H1 (cell line): Measurements from ENCODE around the gene RIPOR1. TPM values are rescaled to one million over a fixed set of nuclear protein-coding genes. Genes with fewer than 3 reads are reported as not detected.

Experiments
- CTCF ChIA-PET: fragments of 300-600 bp; sonication (Branson Sonifier 250); formaldehyde crosslinking; loops from one replicate; lab custom pipeline; 2021; ENCODE audit not compliant: partially characterized antibody; lab: Charles Lee
- POLR2A ChIA-PET: fragments of 300-600 bp; sonication (Branson Sonifier 250); formaldehyde crosslinking; loops from one replicate; lab custom pipeline; 2021; ENCODE audit warnings: inconsistent platforms; ENCODE audit not compliant: partially characterized antibody; lab: Charles Lee
- DNase-seq, 2 experiments: peaks; one replicate each; pipeline versions ENCODE4 v3.0.0 to v3.0.0-alpha.2; 2010 to 2022; ENCODE audit warnings: low spot score in 2 of 2, low read depth in 1 of 2, mixed read lengths in 1 of 2
- FAIRE-seq: peaks from 2 replicates; lab custom pipeline; 2011; peaks lifted over from hg19 to GRCh38; lab: Jason Lieb, UNC
- H2AFZ ChIP-seq: 2 replicates; pipeline ENCODE4 v1.8.1; 2012; ENCODE audit warnings: low read length, inconsistent platforms
- H2AK5ac ChIP-seq: 2 replicates; pipeline ENCODE4 v1.6.1; 2013; ENCODE audit warnings: low read depth, low read length
- H2BK120ac ChIP-seq: replicated peaks from 2 replicates; pipeline ENCODE3; 2013; ENCODE audit warnings: low read depth, low read length, inconsistent platforms
- H2BK12ac ChIP-seq: 2 replicates; pipeline ENCODE4 v1.6.1; 2013; ENCODE audit warnings: low read depth, low read length
- H2BK15ac ChIP-seq: 2 replicates; pipeline ENCODE4 v1.6.1; 2013; ENCODE audit warnings: low read length
- H2BK20ac ChIP-seq: 2 replicates; pipeline ENCODE4 v1.6.1; 2013; ENCODE audit warnings: low read length
- H2BK5ac ChIP-seq: 2 replicates; pipeline ENCODE4 v1.6.1; 2013; ENCODE audit warnings: low read depth, low read length
- H3K14ac ChIP-seq: 2 replicates; pipeline ENCODE4 v1.6.1; 2013; ENCODE audit warnings: inconsistent platforms; ENCODE audit not compliant: insufficient read length
- H3K18ac ChIP-seq: 2 replicates; pipeline ENCODE4 v1.6.1; 2013; ENCODE audit warnings: low read length; ENCODE audit errors: extremely low read depth
- H3K23ac ChIP-seq: 2 replicates; pipeline ENCODE4 v1.6.1; 2013; ENCODE audit warnings: inconsistent platforms; ENCODE audit not compliant: insufficient read length
- H3K23me2 ChIP-seq: 2 replicates; pipeline ENCODE4 v1.6.1; 2013; ENCODE audit warnings: low read depth, low read length
- H3K27ac ChIP-seq: 2 replicates; pipeline ENCODE4 v1.6.1; 2011; ENCODE audit warnings: low read depth, low read length, inconsistent platforms
- H3K27me3 ChIP-seq, 4 experiments: replicated peaks in 1 of 4; 1 replicate in 1 of 4; 2 replicates in 3 of 4; pipeline versions ENCODE4 v1.6.1 to v1.8.1; 2011 to 2013; ENCODE audit warnings: low read length in 3 of 4, mild to moderate bottlenecking in 3 of 4, inconsistent platforms in 2 of 4, mixed read lengths in 2 of 4, moderate library complexity in 1 of 4; ENCODE audit not compliant: control insufficient read depth in 3 of 4, insufficient read depth in 3 of 4; ENCODE audit errors: extremely low read depth in 1 of 4
- H3K36me3 ChIP-seq, 4 experiments: 2 replicates each; pipeline versions ENCODE4 v1.6.1 to v1.8.1; 2011 to 2013; ENCODE audit warnings: mild to moderate bottlenecking in 4 of 4, low read length in 3 of 4, moderate library complexity in 2 of 4, control low read depth in 1 of 4, inconsistent platforms in 1 of 4; ENCODE audit not compliant: insufficient read depth in 4 of 4, control insufficient read depth in 2 of 4
- H3K4ac ChIP-seq: replicated peaks from 2 replicates; pipeline ENCODE3; 2013; ENCODE audit warnings: low read length, low read depth, mixed read lengths, inconsistent platforms; ENCODE audit not compliant: insufficient read length
- H3K4me1 ChIP-seq, 4 experiments: replicated peaks in 1 of 4; 1 replicate in 1 of 4; 2 replicates in 3 of 4; pipeline versions ENCODE4 v1.6.1 to v1.8.1; 2011 to 2013; ENCODE audit warnings: low read length in 3 of 4, inconsistent platforms in 2 of 4, mixed read lengths in 1 of 4; ENCODE audit not compliant: insufficient read depth in 4 of 4, control insufficient read depth in 3 of 4
- H3K4me2 ChIP-seq, 2 experiments: 2 replicates each; pipeline versions ENCODE4 v1.6.1 to v1.8.1; 2011 to 2013; ENCODE audit warnings: low read depth in 2 of 2, low read length in 2 of 2, control low read depth in 1 of 2, inconsistent platforms in 1 of 2, mild to moderate bottlenecking in 1 of 2; ENCODE audit not compliant: insufficient read depth in 1 of 2
- H3K4me3 ChIP-seq, 4 experiments: fragments of 200-600, 300-600 bp in 1 of 4; sonication (generic), shearing (Covaris generic), sonication (Bioruptor Twin) in 1 of 4; 2 replicates each; pipeline versions ENCODE4 v1.5.1 to v1.8.1; 2011 to 2016; ENCODE audit warnings: low read length in 4 of 4, low read depth in 3 of 4, control low read depth in 2 of 4, inconsistent platforms in 2 of 4, mild to moderate bottlenecking in 2 of 4, mixed read lengths in 1 of 4, moderate library complexity in 1 of 4; ENCODE audit not compliant: insufficient read depth in 2 of 4; ENCODE audit errors: extremely low read depth in 1 of 4
- H3K56ac ChIP-seq: replicated peaks from 2 replicates; pipeline ENCODE3; 2013; ENCODE audit warnings: low read depth, mild to moderate bottlenecking, mixed read lengths, low read length, inconsistent platforms; ENCODE audit not compliant: insufficient read length
- H3K79me1 ChIP-seq: 2 replicates; pipeline ENCODE4 v1.6.1; 2013; ENCODE audit warnings: low read depth, low read length, control low read depth
- H3K79me2 ChIP-seq, 2 experiments: 2 replicates each; pipeline versions ENCODE4 v1.6.1 to v1.8.1; 2012 to 2013; ENCODE audit warnings: low read length in 2 of 2, mild to moderate bottlenecking in 2 of 2, inconsistent platforms in 1 of 2; ENCODE audit not compliant: insufficient read depth in 2 of 2, control insufficient read depth in 1 of 2
- H3K9ac ChIP-seq, 4 experiments: replicated peaks in 1 of 4; 1 replicate in 1 of 4; 2 replicates in 3 of 4; pipeline versions ENCODE4 v1.6.1 to v1.8.1; 2011 to 2013; ENCODE audit warnings: low read depth in 3 of 4, low read length in 3 of 4, control low read depth in 2 of 4, mild to moderate bottlenecking in 2 of 4, moderate library complexity in 2 of 4, inconsistent platforms in 1 of 4; ENCODE audit errors: extremely low read depth in 1 of 4
- H3K9me3 ChIP-seq, 2 experiments: 2 replicates each; pipeline versions ENCODE4 v1.6.1 to v1.8.1; 2012 to 2013; ENCODE audit warnings: mild to moderate bottlenecking in 2 of 2, moderate library complexity in 2 of 2, control low read depth in 1 of 2, inconsistent platforms in 1 of 2, low read depth in 1 of 2, low read length in 1 of 2, mixed read lengths in 1 of 2; ENCODE audit not compliant: insufficient read depth in 2 of 2
- H4K20me1 ChIP-seq, 2 experiments: replicated peaks in 1 of 2; 2 replicates each; pipeline versions ENCODE3 to v1.8.1; 2011 to 2013; ENCODE audit warnings: inconsistent platforms in 2 of 2, low read length in 2 of 2, mild to moderate bottlenecking in 1 of 2; ENCODE audit not compliant: insufficient read depth in 2 of 2, control insufficient read depth in 1 of 2
- H4K5ac ChIP-seq: 2 replicates; pipeline ENCODE4 v1.6.1; 2013; ENCODE audit warnings: low read length, low read depth, mixed read lengths, inconsistent platforms; ENCODE audit not compliant: insufficient read length
- H4K8ac ChIP-seq: 2 replicates; pipeline ENCODE4 v1.8.0; 2013; ENCODE audit warnings: mild to moderate bottlenecking, moderate library complexity, low read length, inconsistent platforms; ENCODE audit not compliant: insufficient read depth; ENCODE audit errors: extremely low read depth
- H4K91ac ChIP-seq: replicated peaks from 2 replicates; pipeline ENCODE3; 2013; ENCODE audit warnings: low read length, mixed read lengths, inconsistent platforms; ENCODE audit not compliant: insufficient read length
- BRCA1 ChIP-seq: IDR thresholded peaks from 2 replicates; pipeline ENCODE4 v1.6.1; 2012; ENCODE audit warnings: low read depth, low read length, improper control_type of control experiment
- CBX5 ChIP-seq: fragments of 300-800, 300-1000 bp; sonication (generic); IDR thresholded peaks from 2 replicates; pipeline ENCODE4 v1.7.1; 2016; ENCODE audit warnings: antibody characterized with exemption, low read length, low read depth
- CBX8 ChIP-seq: fragments of 300-800, 300-1000 bp; sonication (generic); IDR thresholded peaks from 2 replicates; pipeline ENCODE4 v1.7.1; 2016; ENCODE audit warnings: low read depth, low read length, borderline replicate concordance
- CREB1 ChIP-seq: IDR thresholded peaks from 2 replicates; pipeline ENCODE4 v1.6.1; 2012; ENCODE audit warnings: inconsistent platforms
- FOSL1 ChIP-seq: IDR thresholded peaks from 2 replicates; pipeline ENCODE4 v1.6.1; 2011; ENCODE audit warnings: mild to moderate bottlenecking, low read depth, low read length, moderate library complexity; ENCODE audit not compliant: insufficient read depth
- KDM5A ChIP-seq: fragments of 200-600 bp; IDR thresholded peaks from 2 replicates; pipeline ENCODE4 v1.7.1; 2012; ENCODE audit warnings: mild to moderate bottlenecking, low read length, inconsistent platforms, mixed read lengths
- POLR2AphosphoS5 ChIP-seq: IDR thresholded peaks from 2 replicates; pipeline ENCODE4 v1.6.1; 2011; ENCODE audit warnings: low read depth, low read length
- RNF2 ChIP-seq: fragments of 200-900, 300-1000 bp; sonication (generic); IDR thresholded peaks from 2 replicates; pipeline ENCODE4 v1.7.1; 2016; ENCODE audit warnings: borderline replicate concordance, low read depth, mild to moderate bottlenecking, antibody characterized with exemption, low read length; ENCODE audit not compliant: poor library complexity, severe bottlenecking; ENCODE audit errors: missing control alignments
- SIN3A ChIP-seq, 2 experiments: IDR thresholded peaks in 1 of 2; conservative IDR thresholded peaks in 1 of 2; 2 replicates each; pipeline ENCODE4 v1.6.1; 2011 to 2012; ENCODE audit warnings: low read length in 2 of 2, improper control_type of control experiment in 1 of 2, low read depth in 1 of 2, mild to moderate bottlenecking in 1 of 2
- SIRT6 ChIP-seq: IDR thresholded peaks from one replicate; pipeline ENCODE4 v1.7.1; 2012; ENCODE audit warnings: low read length, inconsistent platforms
- SUZ12 ChIP-seq: fragments of 200-600 bp; sonication (generic); IDR thresholded peaks from 2 replicates; pipeline ENCODE4 v1.6.1; 2012; ENCODE audit warnings: mild to moderate bottlenecking, inconsistent platforms, low read length, moderate library complexity, mixed read lengths
- TCF12 ChIP-seq: IDR thresholded peaks from 2 replicates; pipeline ENCODE4 v1.6.1; 2011; ENCODE audit warnings: low read depth, mild to moderate bottlenecking, low read length
- TEAD4 ChIP-seq: IDR thresholded peaks from 2 replicates; pipeline ENCODE4 v1.6.1; 2012; ENCODE audit warnings: low read depth, low read length, inconsistent platforms, mixed read lengths
- YY1 ChIP-seq: IDR thresholded peaks from 2 replicates; pipeline ENCODE4 v1.6.1; 2011; ENCODE audit warnings: low read depth, mild to moderate bottlenecking, low read length
- WGBS, 2 experiments: shearing (Covaris generic) in 1 of 2; methylation state at CpG; one replicate each; pipeline versions ENCODE4 v1.1.6 to v1.1.7; 2013 to 2015; ENCODE audit warnings: low lambda C conversion rate in 2 of 2, mixed read lengths in 2 of 2, inconsistent platforms in 1 of 2, low coverage in 1 of 2, missing lambda C conversion rate in 1 of 2; ENCODE audit not compliant: insufficient replicate concordance in 2 of 2, insufficient coverage in 1 of 2, insufficient read length in 1 of 2; ENCODE audit errors: extremely low coverage in 1 of 2, missing lambda C conversion rate in 1 of 2; 5-methylcytosine and 5-hydroxymethylcytosine counted together
- polyA plus RNA-seq, 7 experiments: library from polyadenylated mRNA; depleted of rRNA in 3 of 7; stranded (reverse) in 5 of 7; unstranded in 2 of 7; fragments of >200 nt in 5 of 7; fragments of 200-250 nt in 2 of 7; gene quantifications; 1 replicate in 5 of 7; 2 replicates in 1 of 7; 4 replicates in 1 of 7; pipeline versions ENCODE4 v1.2.1 to v1.2.3, GENCODE V29; 2011 to 2013; ENCODE audit warnings: missing spikeins in 2 of 7, mixed read lengths in 2 of 7
- total RNA-seq: library from RNA; stranded (reverse); fragmentation: NEBNext Ultra II Directional; extraction: Animal tissue kit (Norgen Biotek cat#: 25700); gene quantifications from 2 replicates; pipeline ENCODE4 v1.2.1, GENCODE V29; 2021

Gene RIPOR1
- total and polyA plus RNA-seq, 2 of the 8 experiments (the other 6 are each of a cell fraction or from before 2014, with no cell fraction given), result 2.7 to 10.1 TPM

GRCh38 chr16:67571981-67572431 lies 43.4 kb downstream of the RIPOR1 start:
- no peak overlapping the region for H3K27ac ChIP-seq
- no peak overlapping the region for H4K5ac ChIP-seq
- no peak overlapping the region for H3K18ac ChIP-seq
- no peak overlapping the region for H2BK20ac ChIP-seq
- WGBS, 2 experiments, result 95% methylated on average over 4 of the region's 4 CpGs; no CpG with 5 or more reads in 1 of the 2 experiments
- H3K9me3 ChIP-seq, result no peaks in the 10 kb centered on the region
- no peak overlapping the region for H3K4ac ChIP-seq
- no peaks in the 10 kb centered on the region for H4K20me1 ChIP-seq
- H2BK120ac ChIP-seq, result no peak overlapping the region
- H2BK15ac ChIP-seq, result no peak overlapping the region
- H3K56ac ChIP-seq, result no peak overlapping the region
- H3K9ac ChIP-seq, result no peak overlapping the region
- FAIRE-seq (no peak), DNase-seq (no peak)
- H3K79me2 ChIP-seq, result peaks cover 2 to 67% of the 10 kb centered on the region in 2 experiments; a peak in 3 of 4 replicates
- no peak overlapping the region for H3K14ac ChIP-seq
- H4K8ac ChIP-seq, result no peak overlapping the region
- H3K27me3 ChIP-seq, result no peaks in the 10 kb centered on the region
- H3K79me1 ChIP-seq, result peaks cover 6% of the 10 kb centered on the region
- H3K4me3 ChIP-seq, result no peak overlapping the region
- H4K91ac ChIP-seq, result no peak overlapping the region
- H3K4me2 ChIP-seq, result no peak overlapping the region
- H2AFZ ChIP-seq, result no peak overlapping the region
- no peak overlapping the region for H2BK12ac ChIP-seq
- H2AK5ac ChIP-seq, result no peak overlapping the region
- H3K23ac ChIP-seq, result no peak overlapping the region
- ChIA-PET CTCF (interaction anchor here (0.7 to 2.2 kb wide), 7 partner anchors 17 to 91 kb away, joined by 3 to 8 read pairs (median 3); no protein-coding TSS in a partner anchor), POLR2A (interaction anchor here (0.6 to 1.2 kb wide), 4 partner anchors 9 to 81 kb away, joined by 3 to 4 read pairs (median 4); no protein-coding TSS in a partner anchor)
- no peaks in the 10 kb centered on the region for H3K23me2 ChIP-seq
- H2BK5ac ChIP-seq, result no peak overlapping the region
- peaks cover 6 to 39% (median 17%) of the 10 kb centered on the region in 4 experiments; a peak in 5 of 8 replicates for H3K36me3 ChIP-seq
- H3K4me1 ChIP-seq, result no peaks in the 10 kb centered on the region
- TF ChIP-seq CREB1, result no peak
- TF ChIP-seq CBX8, result no peak
- no peak for TF ChIP-seq SIRT6
- no peak for TF ChIP-seq YY1
- no peak for TF ChIP-seq CBX5
- no peak for TF ChIP-seq TCF12
- TF ChIP-seq RNF2, result no peak
- no peak for TF ChIP-seq SIN3A (conservative IDR thresholded peaks at IDR 0.05 in 1 of 2, IDR thresholded peaks at IDR 0.05 in 1 of 2; ENCODE audit: low read depth in 1 of 2, low read length in 2 of 2)
- TF ChIP-seq BRCA1, result no peak
- TF ChIP-seq POLR2AphosphoS5, result no peak
- no peak for TF ChIP-seq KDM5A
- no peak for TF ChIP-seq TEAD4
- no peak for TF ChIP-seq FOSL1
- no peak for TF ChIP-seq SUZ12
